ENCODE measurements around the gene PRIM2.
"Not testable (repeated sequence)": the region's sequence is repeated elsewhere in the genome, so short reads cannot be mapped to it uniquely, and the experiment has no call there.

- TF ChIP-seq CTCF, EP300 (IDR thresholded peaks at IDR 0.05): not testable (repeated sequence)
Measured at GRCh38 chr6:57671937-57672627, 354.7 kb downstream of the PRIM2 start.

Data from esophagus muscularis mucosa (tissue), 3 donors.